ENCODE results near the gene NUTM1. TPM values are rescaled to one million over a fixed set of nuclear protein-coding genes. Genes with fewer than 3 reads are reported as not detected.

The NUTM1 gene
- polyA plus RNA-seq, 2 of the 4 experiments (the other 2 are of a cell fraction): not detected

GRCh38 chr15:34367101-34368081 is 24.3 kb downstream of the NUTM1 start, which contains the start of gene LPCAT4 (continued):
- no peak for TF ChIP-seq HOXA7 (CRISPR knock-in tag; IDR thresholded peaks at IDR 0.05)
- TF ChIP-seq KDM5A (IDR thresholded peaks at IDR 0.05): 0 out of 2 replicates have a peak, but pooled peaks have one; percentile 36

- CTCF ChIA-PET: interaction anchor here (0.9 to 1.2 kb wide), 3 partner anchors 27 to 161 kb away, joined by 3 to 6 read pairs (median 3); partner anchors contain the start of genes NOP10 and NUTM1
- no peak for FAIRE-seq
Measured at GRCh38 chr15:34370129-34370528, 27.0 kb downstream of the NUTM1 start.

GRCh38 chr15:34370643-34371042 is 27.5 kb downstream of the NUTM1 start:
- H3K4me3 ChIP-seq: no peak overlapping the region
- TF ChIP-seq RNF2 (IDR thresholded peaks at IDR 0.05; ENCODE audit: borderline replicate concordance, low read depth): no peak
- no peak for TF ChIP-seq SREBF2 (IDR thresholded peaks at IDR 0.05)
- no peak for TF ChIP-seq FOXS1 (CRISPR knock-in tag; IDR thresholded peaks at IDR 0.05)
- TF ChIP-seq NR3C1 (IDR thresholded peaks at IDR 0.05): no peak
- TF ChIP-seq, protein P1, sequence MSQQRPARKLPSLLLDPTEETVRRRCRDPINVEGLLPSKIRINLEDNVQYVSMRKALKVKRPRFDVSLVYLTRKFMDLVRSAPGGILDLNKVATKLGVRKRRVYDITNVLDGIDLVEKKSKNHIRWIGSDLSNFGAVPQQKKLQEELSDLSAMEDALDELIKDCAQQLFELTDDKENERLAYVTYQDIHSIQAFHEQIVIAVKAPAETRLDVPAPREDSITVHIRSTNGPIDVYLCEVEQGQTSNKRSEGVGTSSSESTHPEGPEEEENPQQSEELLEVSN (IDR thresholded peaks at IDR 0.05; ENCODE audit: borderline replicate concordance, low read depth): no peak
- ATAC-seq (no peak), DNase-seq (ENCODE audit: low read depth in 1 of 2, low spot score in 1 of 2) (no peak), FAIRE-seq (no peak)
- no peak overlapping the region for H3K27ac ChIP-seq
- H3K4me1 ChIP-seq: peaks cover 16% of the 10 kb centered on the region
- 75% methylated on average over 1 of the region's 2 CpGs for WGBS (ENCODE audit: missing lambda C conversion rate)
- no peak overlapping the region for H3K4me2 ChIP-seq
- ChIA-PET POLR2A (no interaction called here), CTCF (interaction anchor here (0.9 kb wide), 1 partner anchor 129 kb away, joined by 3 read pairs; no protein-coding TSS in a partner anchor)
- no peaks in the 10 kb centered on the region for H3K9me3 ChIP-seq

More at GRCh38 chr15:34370129-34370528, 27.0 kb downstream of the NUTM1 start:
- ATAC-seq (no peak), DNase-seq (ENCODE audit: low read depth in 1 of 2, low spot score in 1 of 2) (no peak)
- Histone ChIP-seq H3K4me2 (no peak overlapping the region), H3K4me3 (no peak overlapping the region), H3K4me1 (peaks cover 22% of the 10 kb centered on the region), H3K9me3 (no peaks in the 10 kb centered on the region), H3K27ac (no peak overlapping the region)
- TF ChIP-seq HEYL (CRISPR knock-in tag; IDR thresholded peaks at IDR 0.05) (no peak), RNF2 (IDR thresholded peaks at IDR 0.05; ENCODE audit: borderline replicate concordance, low read depth) (no peak), CBX8 (IDR thresholded peaks at IDR 0.05) (no peak), FOSL2 (IDR thresholded peaks at IDR 0.05) (no peak), FOSL2 (CRISPR knock-in tag; IDR thresholded peaks at IDR 0.05) (0 out of 2 replicates have a peak, but pooled peaks have one; percentile 17), TP53 (CRISPR knock-in tag; IDR thresholded peaks at IDR 0.05) (no peak)
- 52% methylated on average over 2 of the region's 2 CpGs for WGBS (ENCODE audit: missing lambda C conversion rate)
- POLR2A ChIA-PET: no interaction called here

- WGBS (ENCODE audit: missing lambda C conversion rate): 71% methylated on average over 8 of the region's 8 CpGs
- no peak for ATAC-seq
- DNase-seq (ENCODE audit: low read depth in 1 of 2, low spot score in 1 of 2): no peak
- Histone ChIP-seq H3K4me2 (no peak overlapping the region), H3K27ac (no peak overlapping the region), H3K9me3 (no peaks in the 10 kb centered on the region), H3K4me3 (no peak overlapping the region), H3K4me1 (peaks cover 7% of the 10 kb centered on the region; the same call in 2 of the 3 replicates)
- TF ChIP-seq RFX5 (IDR thresholded peaks at IDR 0.05) (no peak), POLR2AphosphoS2 (conservative IDR thresholded peaks at IDR 0.05; ENCODE audit: low read length) (no peak), RARB (CRISPR knock-in tag; IDR thresholded peaks at IDR 0.05) (no peak), CHD4 (IDR thresholded peaks at IDR 0.05; ENCODE audit: borderline replicate concordance) (no peak), ZC3H11A (IDR thresholded peaks at IDR 0.05) (no peak), EHF (CRISPR knock-in tag; IDR thresholded peaks at IDR 0.05) (no peak), HOXA7 (CRISPR knock-in tag; IDR thresholded peaks at IDR 0.05) (no peak), HES2 (IDR thresholded peaks at IDR 0.05) (no peak), USF2 (IDR thresholded peaks at IDR 0.05) (no peak), JUNB (IDR thresholded peaks at IDR 0.05) (no peak), CEBPB (IDR thresholded peaks at IDR 0.05) (no peak), TFCP2L1 (CRISPR knock-in tag; IDR thresholded peaks at IDR 0.05) (no peak), ZNF302 (CRISPR knock-in tag; IDR thresholded peaks at IDR 0.05) (no peak), ESRRA (IDR thresholded peaks at IDR 0.05; ENCODE audit: borderline replicate concordance, low read length) (no peak)
- TF ChIP-seq, protein P2, sequence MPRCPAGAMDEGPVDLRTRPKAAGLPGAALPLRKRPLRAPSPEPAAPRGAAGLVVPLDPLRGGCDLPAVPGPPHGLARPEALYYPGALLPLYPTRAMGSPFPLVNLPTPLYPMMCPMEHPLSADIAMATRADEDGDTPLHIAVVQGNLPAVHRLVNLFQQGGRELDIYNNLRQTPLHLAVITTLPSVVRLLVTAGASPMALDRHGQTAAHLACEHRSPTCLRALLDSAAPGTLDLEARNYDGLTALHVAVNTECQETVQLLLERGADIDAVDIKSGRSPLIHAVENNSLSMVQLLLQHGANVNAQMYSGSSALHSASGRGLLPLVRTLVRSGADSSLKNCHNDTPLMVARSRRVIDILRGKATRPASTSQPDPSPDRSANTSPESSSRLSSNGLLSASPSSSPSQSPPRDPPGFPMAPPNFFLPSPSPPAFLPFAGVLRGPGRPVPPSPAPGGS (IDR thresholded peaks at IDR 0.05): no peak
- ChIA-PET CTCF (interaction anchor here (1.4 kb wide), 1 partner anchor 30 kb away, joined by 7 read pairs; the partner anchor contains the start of genes NOP10 and NUTM1), POLR2A (no interaction called here)
- FAIRE-seq: no peak
Measured at GRCh38 chr15:34373951-34374350, 30.8 kb downstream of the NUTM1 start.
